ENCODE results near the gene SMPX.

Gene SMPX

GRCh38 chrX:21744060-21744459 lies 13.9 kb downstream of the SMPX start:
- DNase-seq (ENCODE audit: low read depth), result no peak

- DNase-seq (ENCODE audit: low read depth), result no peak
These were observed 15.8 kb downstream of the SMPX start for GRCh38 chrX:21741869-21742701.

- DNase-seq (ENCODE audit: low read depth), result no peak
These were observed 16.6 kb downstream of the SMPX start for GRCh38 chrX:21741364-21741763.

DNA sequence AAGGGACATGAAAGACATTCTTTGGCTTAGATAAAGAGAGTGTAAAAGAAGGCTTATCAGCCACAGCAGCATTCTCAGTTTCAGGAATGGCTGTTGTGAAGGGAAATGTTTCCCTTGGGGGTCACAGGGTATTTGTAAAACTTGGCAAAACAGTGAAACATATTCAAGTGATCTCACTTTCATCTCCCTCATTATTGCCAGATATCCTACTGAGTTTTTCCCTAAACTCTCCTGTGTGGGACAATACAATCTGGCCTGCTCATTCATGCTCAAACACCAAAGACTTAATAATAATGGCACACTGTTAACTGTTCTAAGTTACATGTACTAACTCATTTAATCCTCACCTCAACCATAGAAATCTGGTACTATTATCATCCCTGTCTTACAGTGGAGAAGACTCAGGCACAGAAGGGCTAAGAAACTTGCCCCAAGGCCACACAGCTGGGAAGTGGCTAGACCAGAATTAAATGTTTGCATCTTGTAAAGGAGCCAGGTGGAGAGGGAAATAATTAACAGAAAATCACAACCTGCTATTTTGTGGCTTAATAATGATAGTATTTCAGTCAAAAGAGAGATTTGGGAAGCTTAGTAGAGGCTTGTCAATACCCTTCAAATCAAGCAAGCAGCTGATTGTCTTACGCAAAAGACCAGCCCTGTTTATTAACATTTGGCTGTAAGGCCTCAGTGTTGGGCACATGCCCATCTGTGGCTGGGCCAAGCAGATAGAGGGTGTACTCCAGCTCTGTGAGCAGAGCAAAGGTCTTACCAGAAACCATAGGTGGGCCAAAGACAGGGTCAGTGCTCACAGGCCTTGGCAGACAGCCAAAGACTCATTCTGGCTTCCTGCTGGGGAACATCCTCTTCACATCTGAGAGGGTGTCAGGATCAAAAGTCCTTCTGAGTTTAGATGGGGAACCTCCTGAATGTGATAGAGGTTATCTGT lies 17.3 kb downstream of the SMPX start:
- no peak for DNase-seq (ENCODE audit: low read depth)

DNA sequence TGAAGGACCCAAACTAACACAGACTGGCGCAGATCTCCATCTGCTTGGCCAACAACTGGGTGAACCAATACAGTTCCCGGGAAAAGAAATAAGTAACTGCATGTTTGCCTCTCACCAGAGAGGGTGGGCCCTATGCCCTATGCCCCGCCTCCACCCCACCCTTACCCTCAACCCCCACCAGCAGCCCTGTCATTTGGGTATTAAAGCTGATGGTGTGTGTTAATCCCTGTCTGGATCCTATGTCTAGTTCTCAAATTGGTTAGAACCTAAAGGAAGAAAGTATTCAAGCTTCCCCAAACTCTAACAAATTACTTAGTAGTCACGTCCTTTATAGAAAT lies 19.0 kb downstream of the SMPX start:
- no peak for DNase-seq (ENCODE audit: low read depth)

DNA sequence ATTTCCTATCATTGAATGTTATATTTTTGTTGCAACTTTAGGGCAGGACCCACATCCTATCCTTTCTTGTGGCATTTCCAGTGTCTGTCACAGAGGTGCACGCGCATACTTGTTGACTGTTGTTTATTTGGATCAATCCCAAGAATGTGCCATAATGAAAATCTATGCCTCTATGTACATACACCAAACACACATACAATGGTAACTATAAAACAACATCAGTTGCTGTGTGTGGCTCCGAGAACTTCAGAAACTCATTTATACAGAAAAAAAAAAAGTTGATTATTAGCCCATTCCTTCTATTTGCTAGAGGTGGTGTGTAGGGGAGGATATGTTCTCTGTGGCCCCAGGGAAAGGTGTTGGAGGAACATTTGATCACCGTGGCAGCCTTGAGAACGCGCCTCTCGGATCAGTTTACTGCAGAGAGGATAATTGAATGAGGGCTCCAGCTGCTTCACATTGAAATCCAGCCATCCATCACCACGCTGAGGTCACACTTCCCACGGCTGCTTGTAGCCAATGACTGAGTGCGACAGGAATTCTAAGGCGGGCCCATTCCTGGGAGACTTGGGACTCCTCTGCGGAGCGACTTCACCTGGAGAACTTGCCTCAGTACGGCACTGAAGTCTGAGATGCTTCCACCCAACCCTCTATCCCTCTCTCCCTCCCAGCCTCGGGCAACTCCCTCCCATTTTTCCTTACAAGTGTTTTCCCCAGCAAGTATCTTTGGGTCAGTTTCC lies 19.5 kb downstream of the SMPX start:
- DNase-seq (ENCODE audit: low read depth), result no peak

DNA sequence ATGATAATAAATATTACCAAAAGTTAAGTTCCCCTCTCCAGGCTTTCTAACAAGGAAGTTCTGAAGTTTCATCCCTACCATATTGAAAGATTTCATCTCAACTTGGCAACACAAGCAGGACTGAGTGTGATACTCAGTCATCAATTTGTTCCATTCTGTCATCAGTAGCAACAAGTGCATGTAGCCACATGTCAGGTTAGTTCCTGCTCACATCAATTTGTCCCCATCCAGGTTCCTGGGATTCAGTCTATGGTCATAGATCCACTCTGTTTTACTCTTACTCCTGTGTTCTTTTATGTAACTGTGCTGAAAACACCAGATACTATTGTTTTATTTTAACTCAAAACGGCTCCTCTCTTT lies 22.2 kb downstream of the SMPX start:
- DNase-seq (ENCODE audit: low read depth), result no peak

DNA sequence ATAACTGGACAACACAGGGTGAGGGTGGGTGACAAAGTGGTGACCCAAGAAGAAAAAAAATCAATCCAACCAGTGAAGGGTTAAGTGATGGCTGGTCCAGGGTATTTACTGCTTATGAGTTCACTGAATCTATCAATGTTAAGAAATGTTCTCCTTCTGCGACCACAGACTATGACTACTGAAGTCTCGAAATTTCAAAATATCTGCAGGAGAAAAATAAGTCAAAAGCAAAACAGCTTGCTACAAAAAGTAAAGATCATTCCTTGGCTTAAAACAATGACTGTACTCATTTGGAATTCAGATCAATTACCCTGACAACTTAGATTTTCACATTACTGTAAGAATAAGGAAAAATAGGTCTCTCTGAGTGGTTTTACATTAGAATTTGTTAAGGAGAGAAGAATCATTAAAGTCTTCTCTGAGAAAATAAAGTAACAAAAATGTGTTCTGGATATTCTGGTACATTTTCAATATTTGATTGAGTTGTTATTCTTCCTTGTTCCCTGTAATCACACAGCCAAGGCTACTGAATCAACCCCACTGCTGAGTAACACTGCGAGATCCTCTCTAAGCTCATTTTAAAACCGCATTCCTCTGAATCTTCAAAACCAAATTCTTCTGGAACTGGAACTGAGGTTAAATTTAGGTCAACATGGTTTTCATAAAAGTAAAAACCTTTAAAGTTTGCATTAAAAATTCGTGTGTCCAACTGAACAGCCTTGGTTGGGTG lies 22.7 kb downstream of the SMPX start:
- DNase-seq (ENCODE audit: low read depth), result no peak

- DNase-seq (ENCODE audit: low read depth), result no peak
These were observed 23.7 kb downstream of the SMPX start for GRCh38 chrX:21734175-21734574.

GRCh38 chrX:21733705-21734104 lies 24.2 kb downstream of the SMPX start:
- DNase-seq (ENCODE audit: low read depth), result no peak

- DNase-seq (ENCODE audit: low read depth), result no peak
These were observed 27.9 kb downstream of the SMPX start for GRCh38 chrX:21730026-21730425.

DNA sequence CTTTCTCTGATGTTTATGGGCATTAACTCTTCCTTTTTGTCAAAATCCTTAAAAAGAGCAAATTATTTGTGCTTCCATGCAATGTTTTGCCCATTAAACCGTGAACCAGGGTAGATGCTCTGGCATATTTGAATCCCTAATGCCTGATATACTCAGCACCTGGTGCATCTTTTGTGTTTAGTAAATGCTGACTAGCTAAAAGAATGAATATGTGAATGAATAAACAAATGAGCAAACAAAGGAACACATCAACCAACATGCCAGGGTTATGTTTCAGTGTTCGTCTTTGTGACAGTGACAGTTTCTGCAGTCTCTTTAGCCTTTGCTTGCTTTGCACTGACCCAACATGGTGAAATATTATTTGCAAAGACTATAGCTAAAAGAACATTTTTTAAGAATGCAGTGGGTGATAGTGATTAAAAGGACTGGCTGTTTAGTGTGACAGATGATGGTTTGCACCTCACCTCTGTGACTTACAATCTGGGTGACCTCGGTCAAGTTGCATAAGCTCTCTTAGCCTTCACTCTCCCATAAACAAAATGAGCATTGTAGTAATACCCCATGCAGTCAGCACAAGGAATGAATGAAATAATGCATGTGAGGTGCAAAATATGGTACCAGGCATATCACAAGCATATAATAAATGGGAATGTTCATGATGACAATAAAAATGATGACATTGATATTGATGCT lies 29.5 kb downstream of the SMPX start:
- DNase-seq (ENCODE audit: low read depth), result no peak

DNA sequence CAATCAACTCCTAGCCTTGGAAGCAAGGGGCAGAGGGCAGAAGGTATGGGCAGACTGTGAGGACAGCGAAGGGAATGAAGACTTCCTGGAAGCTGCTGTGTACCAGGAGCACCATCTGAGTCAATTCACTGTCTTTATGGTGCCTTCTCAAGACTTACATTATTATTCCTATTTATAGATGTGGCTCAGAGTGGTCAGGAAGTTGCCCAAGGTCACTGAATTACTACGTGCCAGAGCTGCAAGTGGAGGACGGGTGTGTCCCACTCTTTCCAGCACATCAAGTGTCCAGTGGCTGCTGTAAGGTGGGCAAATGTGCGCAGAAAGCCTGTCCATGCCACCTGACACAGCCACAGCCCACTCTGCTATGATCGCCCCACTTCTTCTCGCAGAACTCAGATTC lies 32.0 kb downstream of the SMPX start:
- DNase-seq (ENCODE audit: low read depth), result no peak

- DNase-seq (ENCODE audit: low read depth), result no peak
These were observed 32.4 kb downstream of the SMPX start for GRCh38 chrX:21725496-21725895.

DNA sequence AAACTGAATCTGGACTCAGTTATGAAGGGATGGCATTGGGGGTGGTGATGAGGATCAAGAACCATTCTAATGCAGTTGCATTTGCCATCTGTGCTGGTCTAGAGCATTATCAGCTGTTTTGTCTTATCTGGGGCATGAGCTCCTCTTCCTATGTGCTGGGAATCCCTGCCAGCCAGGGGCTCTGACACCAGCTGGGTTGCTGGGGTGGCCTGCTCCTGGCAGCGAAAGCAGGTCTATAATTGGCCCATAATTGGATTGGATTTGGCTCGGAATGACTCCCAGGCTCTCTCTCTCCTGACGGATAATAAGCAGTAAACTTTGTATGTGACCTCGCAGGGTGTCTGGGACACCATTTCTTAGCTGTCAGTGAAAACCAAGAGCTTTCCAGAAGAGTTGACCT lies 34.1 kb downstream of the SMPX start:
- DNase-seq (ENCODE audit: low read depth), result no peak

- no peak for DNase-seq (ENCODE audit: low read depth)
These were observed 34.8 kb downstream of the SMPX start for GRCh38 chrX:21723084-21723483.

- DNase-seq (ENCODE audit: low read depth), result no peak
These were observed 36.7 kb downstream of the SMPX start for GRCh38 chrX:21721195-21721594.

- DNase-seq (ENCODE audit: low read depth), result no peak
These were observed 39.3 kb downstream of the SMPX start for GRCh38 chrX:21718575-21718974.

GRCh38 chrX:21717802-21718201 lies 40.1 kb downstream of the SMPX start:
- no peak for DNase-seq (ENCODE audit: low read depth)

- DNase-seq (ENCODE audit: low read depth), result no peak
These were observed 42.1 kb downstream of the SMPX start for GRCh38 chrX:21715825-21716224.

DNA sequence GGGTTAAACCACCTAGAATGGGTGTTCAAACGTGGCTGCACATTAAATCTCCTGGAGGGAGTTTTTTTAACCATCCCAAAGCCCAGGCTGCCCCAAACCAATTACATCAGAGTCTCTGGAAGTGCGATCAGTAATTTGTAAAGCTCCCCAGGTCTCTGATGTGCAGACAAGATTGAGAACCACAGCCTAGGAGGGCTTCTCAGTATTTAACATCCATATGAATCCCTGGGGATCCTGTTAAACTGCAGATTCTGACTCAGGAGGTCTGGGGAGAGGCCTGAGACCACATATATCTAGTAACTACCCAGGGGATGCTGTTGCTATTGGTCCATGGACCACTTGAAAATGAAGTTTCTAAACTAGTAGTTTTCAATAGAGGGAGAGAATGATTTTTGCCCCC lies 42.6 kb downstream of the SMPX start:
- no peak for DNase-seq (ENCODE audit: low read depth)

DNA sequence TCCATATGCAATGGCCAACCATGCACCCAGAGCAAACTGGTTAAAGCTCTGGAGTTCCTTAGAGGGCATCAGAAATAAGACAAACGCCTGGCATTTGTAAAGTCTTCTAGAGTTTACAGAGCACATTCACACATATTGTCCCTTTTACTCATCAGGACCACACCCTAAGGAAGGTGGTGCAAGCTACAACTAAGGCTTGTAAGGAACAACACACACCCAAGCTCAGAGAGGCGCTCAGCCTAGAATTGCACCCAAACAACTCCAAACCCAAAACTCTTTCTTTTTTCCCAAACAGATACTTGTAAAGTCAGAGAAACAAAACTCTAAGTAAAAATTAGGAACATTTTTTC lies 46.1 kb downstream of the SMPX start:
- no peak for DNase-seq (ENCODE audit: low read depth)
